ENCODE data around the gene TMEM185B.

GRCh38 chr2:120255986-120256650, 32.9 kb upstream of the TMEM185B start:
- TF ChIP-seq CTCF (IDR thresholded peaks at IDR 0.05; ENCODE audit: extremely low read depth in 1 of 2, insufficient read depth in 1 of 2, low read depth in 1 of 2, low read length in 2 of 2) = no peak
- no peak for TF ChIP-seq POLR2A (IDR thresholded peaks at IDR 0.05; ENCODE audit: low read depth, low read length)
